H1 (cell line): Measurements from ENCODE around the gene GAGE12J. TPM values are rescaled to one million over a fixed set of nuclear protein-coding genes. Genes with fewer than 3 reads are reported as not detected.

Experiments
- ASH2L ChIP-seq: fragments of 200-600, 300-600 bp; sonication (generic); IDR thresholded peaks from one replicate; pipeline ENCODE4 v1.7.1; 2017; ENCODE audit warnings: low read length
- CBX5 ChIP-seq: fragments of 300-800, 300-1000 bp; sonication (generic); IDR thresholded peaks from 2 replicates; pipeline ENCODE4 v1.7.1; 2016; ENCODE audit warnings: antibody characterized with exemption, low read length, low read depth
- HDAC2 ChIP-seq, 2 experiments: fragments of 300-600 bp in 1 of 2; sonication (generic) in 1 of 2; IDR thresholded peaks; 2 replicates each; pipeline ENCODE4 v1.6.1; 2011 to 2012; ENCODE audit warnings: low read depth in 2 of 2, low read length in 2 of 2, mild to moderate bottlenecking in 2 of 2, moderate library complexity in 2 of 2, borderline replicate concordance in 1 of 2, inconsistent platforms in 1 of 2
- NANOG ChIP-seq: IDR thresholded peaks from 2 replicates; pipeline ENCODE4 v1.6.1; 2011; ENCODE audit warnings: low read length, low read depth, mild to moderate bottlenecking, inconsistent platforms; ENCODE audit not compliant: insufficient read depth, poor library complexity, severe bottlenecking
- polyA plus RNA-seq, 7 experiments: library from polyadenylated mRNA; depleted of rRNA in 3 of 7; stranded (reverse) in 5 of 7; unstranded in 2 of 7; fragments of >200 nt in 5 of 7; fragments of 200-250 nt in 2 of 7; gene quantifications; 1 replicate in 5 of 7; 2 replicates in 1 of 7; 4 replicates in 1 of 7; pipeline versions ENCODE4 v1.2.1 to v1.2.3, GENCODE V29; 2011 to 2013; ENCODE audit warnings: missing spikeins in 2 of 7, mixed read lengths in 2 of 7
- total RNA-seq: library from RNA; stranded (reverse); fragmentation: NEBNext Ultra II Directional; extraction: Animal tissue kit (Norgen Biotek cat#: 25700); gene quantifications from 2 replicates; pipeline ENCODE4 v1.2.1, GENCODE V29; 2021
- TF ChIP-seq, protein P1 (sequence below): fragments of 300-600 bp; sonication (generic); IDR thresholded peaks from 2 replicates; pipeline ENCODE4 v1.7.1; 2012; ENCODE audit warnings: low read length, moderate library complexity, mild to moderate bottlenecking, inconsistent platforms; ENCODE audit not compliant: insufficient replicate concordance

Gene GAGE12J
- total and polyA plus RNA-seq, 2 of the 8 experiments (the other 6 are each of a cell fraction or from before 2014, with no cell fraction given): not detected

GRCh38 chrX:49303346-49303745 is 18.5 kb upstream of the GAGE12J start, which contains the start of gene GAGE10 (continued):
- TF ChIP-seq, protein P1, sequence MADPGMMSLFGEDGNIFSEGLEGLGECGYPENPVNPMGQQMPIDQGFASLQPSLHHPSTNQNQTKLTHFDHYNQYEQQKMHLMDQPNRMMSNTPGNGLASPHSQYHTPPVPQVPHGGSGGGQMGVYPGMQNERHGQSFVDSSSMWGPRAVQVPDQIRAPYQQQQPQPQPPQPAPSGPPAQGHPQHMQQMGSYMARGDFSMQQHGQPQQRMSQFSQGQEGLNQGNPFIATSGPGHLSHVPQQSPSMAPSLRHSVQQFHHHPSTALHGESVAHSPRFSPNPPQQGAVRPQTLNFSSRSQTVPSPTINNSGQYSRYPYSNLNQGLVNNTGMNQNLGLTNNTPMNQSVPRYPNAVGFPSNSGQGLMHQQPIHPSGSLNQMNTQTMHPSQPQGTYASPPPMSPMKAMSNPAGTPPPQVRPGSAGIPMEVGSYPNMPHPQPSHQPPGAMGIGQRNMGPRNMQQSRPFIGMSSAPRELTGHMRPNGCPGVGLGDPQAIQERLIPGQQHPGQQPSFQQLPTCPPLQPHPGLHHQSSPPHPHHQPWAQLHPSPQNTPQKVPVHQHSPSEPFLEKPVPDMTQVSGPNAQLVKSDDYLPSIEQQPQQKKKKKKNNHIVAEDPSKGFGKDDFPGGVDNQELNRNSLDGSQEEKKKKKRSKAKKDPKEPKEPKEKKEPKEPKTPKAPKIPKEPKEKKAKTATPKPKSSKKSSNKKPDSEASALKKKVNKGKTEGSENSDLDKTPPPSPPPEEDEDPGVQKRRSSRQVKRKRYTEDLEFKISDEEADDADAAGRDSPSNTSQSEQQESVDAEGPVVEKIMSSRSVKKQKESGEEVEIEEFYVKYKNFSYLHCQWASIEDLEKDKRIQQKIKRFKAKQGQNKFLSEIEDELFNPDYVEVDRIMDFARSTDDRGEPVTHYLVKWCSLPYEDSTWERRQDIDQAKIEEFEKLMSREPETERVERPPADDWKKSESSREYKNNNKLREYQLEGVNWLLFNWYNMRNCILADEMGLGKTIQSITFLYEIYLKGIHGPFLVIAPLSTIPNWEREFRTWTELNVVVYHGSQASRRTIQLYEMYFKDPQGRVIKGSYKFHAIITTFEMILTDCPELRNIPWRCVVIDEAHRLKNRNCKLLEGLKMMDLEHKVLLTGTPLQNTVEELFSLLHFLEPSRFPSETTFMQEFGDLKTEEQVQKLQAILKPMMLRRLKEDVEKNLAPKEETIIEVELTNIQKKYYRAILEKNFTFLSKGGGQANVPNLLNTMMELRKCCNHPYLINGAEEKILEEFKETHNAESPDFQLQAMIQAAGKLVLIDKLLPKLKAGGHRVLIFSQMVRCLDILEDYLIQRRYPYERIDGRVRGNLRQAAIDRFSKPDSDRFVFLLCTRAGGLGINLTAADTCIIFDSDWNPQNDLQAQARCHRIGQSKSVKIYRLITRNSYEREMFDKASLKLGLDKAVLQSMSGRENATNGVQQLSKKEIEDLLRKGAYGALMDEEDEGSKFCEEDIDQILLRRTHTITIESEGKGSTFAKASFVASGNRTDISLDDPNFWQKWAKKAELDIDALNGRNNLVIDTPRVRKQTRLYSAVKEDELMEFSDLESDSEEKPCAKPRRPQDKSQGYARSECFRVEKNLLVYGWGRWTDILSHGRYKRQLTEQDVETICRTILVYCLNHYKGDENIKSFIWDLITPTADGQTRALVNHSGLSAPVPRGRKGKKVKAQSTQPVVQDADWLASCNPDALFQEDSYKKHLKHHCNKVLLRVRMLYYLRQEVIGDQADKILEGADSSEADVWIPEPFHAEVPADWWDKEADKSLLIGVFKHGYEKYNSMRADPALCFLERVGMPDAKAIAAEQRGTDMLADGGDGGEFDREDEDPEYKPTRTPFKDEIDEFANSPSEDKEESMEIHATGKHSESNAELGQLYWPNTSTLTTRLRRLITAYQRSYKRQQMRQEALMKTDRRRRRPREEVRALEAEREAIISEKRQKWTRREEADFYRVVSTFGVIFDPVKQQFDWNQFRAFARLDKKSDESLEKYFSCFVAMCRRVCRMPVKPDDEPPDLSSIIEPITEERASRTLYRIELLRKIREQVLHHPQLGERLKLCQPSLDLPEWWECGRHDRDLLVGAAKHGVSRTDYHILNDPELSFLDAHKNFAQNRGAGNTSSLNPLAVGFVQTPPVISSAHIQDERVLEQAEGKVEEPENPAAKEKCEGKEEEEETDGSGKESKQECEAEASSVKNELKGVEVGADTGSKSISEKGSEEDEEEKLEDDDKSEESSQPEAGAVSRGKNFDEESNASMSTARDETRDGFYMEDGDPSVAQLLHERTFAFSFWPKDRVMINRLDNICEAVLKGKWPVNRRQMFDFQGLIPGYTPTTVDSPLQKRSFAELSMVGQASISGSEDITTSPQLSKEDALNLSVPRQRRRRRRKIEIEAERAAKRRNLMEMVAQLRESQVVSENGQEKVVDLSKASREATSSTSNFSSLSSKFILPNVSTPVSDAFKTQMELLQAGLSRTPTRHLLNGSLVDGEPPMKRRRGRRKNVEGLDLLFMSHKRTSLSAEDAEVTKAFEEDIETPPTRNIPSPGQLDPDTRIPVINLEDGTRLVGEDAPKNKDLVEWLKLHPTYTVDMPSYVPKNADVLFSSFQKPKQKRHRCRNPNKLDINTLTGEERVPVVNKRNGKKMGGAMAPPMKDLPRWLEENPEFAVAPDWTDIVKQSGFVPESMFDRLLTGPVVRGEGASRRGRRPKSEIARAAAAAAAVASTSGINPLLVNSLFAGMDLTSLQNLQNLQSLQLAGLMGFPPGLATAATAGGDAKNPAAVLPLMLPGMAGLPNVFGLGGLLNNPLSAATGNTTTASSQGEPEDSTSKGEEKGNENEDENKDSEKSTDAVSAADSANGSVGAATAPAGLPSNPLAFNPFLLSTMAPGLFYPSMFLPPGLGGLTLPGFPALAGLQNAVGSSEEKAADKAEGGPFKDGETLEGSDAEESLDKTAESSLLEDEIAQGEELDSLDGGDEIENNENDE: no peak
- TF ChIP-seq NANOG (no peak), ASH2L (no peak), HDAC2 (IDR thresholded peaks at IDR 0.05; ENCODE audit: borderline replicate concordance in 1 of 2, low read depth in 2 of 2, low read length in 2 of 2) (no peak), CBX5 (no peak)
